Heart right ventricle (tissue), 16 donors: ENCODE measurements around the gene SLC25A36. TPM values are rescaled to one million over a fixed set of nuclear protein-coding genes. Genes with fewer than 3 reads are reported as not detected.

Experiments
- ATAC-seq, 8 donors: fragments of 200-7000 bp; cut with Tn5 transposase; one replicate each; pipeline ENCODE4 v1.9.1; 2020; ENCODE audit warnings: mild to moderate bottlenecking in 8 of 8, moderate library complexity in 8 of 8, moderate number of reproducible peaks in 1 of 8
- DNase-seq, 2 donors: peaks; one replicate each; pipeline ENCODE4 v3.0.0-alpha.2; 2020
- H3K27ac ChIP-seq, 10 donors: fragments of 200-600 bp; sonication (generic) in 2 of 10; one replicate each; pipeline versions ENCODE4 v1.5.0 to v1.8.0; 2020 to 2022; ENCODE audit warnings: mild to moderate bottlenecking in 3 of 10
- H3K27me3 ChIP-seq, 7 donors: fragments of 200-600 bp; one replicate each; pipeline ENCODE4 v1.8.0; 2021 to 2022; ENCODE audit warnings: mild to moderate bottlenecking in 2 of 7
- H3K36me3 ChIP-seq, 9 donors: fragments of 200-600 bp; sonication (generic) in 1 of 9; one replicate each; pipeline versions ENCODE4 v1.5.0 to v1.8.0; 2020 to 2022; ENCODE audit warnings: mild to moderate bottlenecking in 2 of 9
- H3K4me1 ChIP-seq, 9 donors: fragments of 200-600 bp; sonication (generic) in 1 of 9; one replicate each; pipeline versions ENCODE4 v1.5.0 to v1.8.0; 2020 to 2022; ENCODE audit warnings: mild to moderate bottlenecking in 4 of 9
- H3K4me3 ChIP-seq, 10 donors: fragments of 200-600 bp; sonication (generic) in 2 of 10; one replicate each; pipeline versions ENCODE4 v1.5.0 to v1.8.0; 2020 to 2022; ENCODE audit warnings: mild to moderate bottlenecking in 7 of 10, moderate library complexity in 2 of 10
- H3K9me3 ChIP-seq, 11 donors: fragments of 200-600 bp in 10 of 11; sonication (generic) in 2 of 11; one replicate each; pipeline versions ENCODE4 v1.5.0 to v1.8.0; 2013 to 2022; ENCODE audit warnings: mild to moderate bottlenecking in 2 of 11, control low read depth in 1 of 11, moderate library complexity in 1 of 11
- CTCF ChIP-seq, 9 donors: fragments of 200-600 bp; sonication (generic) in 2 of 9; IDR thresholded peaks; one replicate each; pipeline versions ENCODE4 v1.5.0 to v1.8.0; 2021 to 2022; ENCODE audit warnings: antibody characterized with exemption in 9 of 9, mild to moderate bottlenecking in 5 of 9, moderate library complexity in 1 of 9
- WGBS, 2 donors: extraction: QIAGEN DNeasy Blood & Tissue Kit; methylation state at CpG; one replicate each; pipeline ENCODE4 v1.1.7; 2013; ENCODE audit warnings: inconsistent platforms in 1 of 2; 5-methylcytosine and 5-hydroxymethylcytosine counted together
- intact Hi-C, 10 donors: fragments of 100-400 bp; cut with DNase I; formaldehyde crosslinking; loops; one replicate each; pipeline versions ENCODE4 v1.11.1 to v1.14.2; 2022
- long read RNA-seq, 3 donors: library from polyadenylated mRNA; unstranded; transcript quantifications; one replicate each; pipeline ENCODE4 v2.0.0, GENCODE V29; 2020 to 2021
- polyA plus RNA-seq, 2 donors: library from polyadenylated mRNA; stranded (reverse); fragments of 200-250 nt; gene quantifications; one replicate each; pipeline ENCODE4 v1.2.3, GENCODE V29; 2013
- total RNA-seq, 10 donors: library from RNA; stranded (reverse); fragmentation: NEBNext Ultra II Directional in 3 of 10; extraction: Animal tissue kit (Norgen Biotek cat#: 25700) in 3 of 10; gene quantifications; one replicate each; pipeline versions ENCODE4 v1.2.1 to v1.2.4, GENCODE V29; 2021 to 2023
- donor health status: Arrhythmogenic right ventricular cardiomyopathy.
- donor health status: ischemic (EF 13 %, LVEDD 7.1; RV severe dilation, severe dysfunction).
- donor health status: healthy with polysubstance abuse.
- donor health status: DM: no; HTN: yes; CAD: no.
- donor health status: DM: no; HTN: no; CAD: no.
- donor health status: ischemic (EF 25% LVEDD 6.9; RV normal size, moderate dysfunction).
- donor health status: ischemic (EF 25% LVEDD 5.7; RV mildly dilated, moderate dysfunction).
- donor health status: healthy.
- donor health status: DM: yes; HTN: yes; CAD: no.
- donor health status: Ischemic cardiomyopathy.
- donor health status: ischemic (EF 35%, LVEDD 5.7; RV mildly dilated, moderate dysfunction).
- donor health status: nonischemic (EF 11% LVEDD 7.7; RV severe dilation, severe dysfunction).
- donor health status: DM: yes; HTN: yes; CAD: no.
- donor health status: PGD.
- donor health status: ischemic (EF 29% LVEDD 5.4; RV normal size, mild dysfunction).
- donor health status: nonischemic (EF 23%, LVEDD 6.1; RV moderate dilation, normal function).

The SLC25A36 gene
- 10 to 100 TPM; 42.0 to 94.2 (median 59.2) TPM for total RNA-seq
- polyA plus RNA-seq = 10 to 100 TPM; 20.4 to 99.1 TPM
- long read RNA-seq, donor 1, transcript SLC25A36-201 (7 exons, 1,301 nt) = major isoform, 26 of 136 reads
- long read RNA-seq, donor 1, partial matches to known transcripts = 3 of 136 reads
- long read RNA-seq, donor 1, other reads (novel, unspliced or antisense) = 102 of 136 reads
- long read RNA-seq, donor 2, full-length matches to known transcripts = 26 of 88 reads
- long read RNA-seq, donor 2, partial matches to known transcripts = 8 of 88 reads
- long read RNA-seq, donor 2, other reads (novel, unspliced or antisense) = 54 of 88 reads
- long read RNA-seq, donor 3, full-length matches to known transcripts = 32 of 126 reads
- long read RNA-seq, donor 3, partial matches to known transcripts = 7 of 126 reads
- long read RNA-seq, donor 3, other reads (novel, unspliced or antisense) = 87 of 126 reads

DNA sequence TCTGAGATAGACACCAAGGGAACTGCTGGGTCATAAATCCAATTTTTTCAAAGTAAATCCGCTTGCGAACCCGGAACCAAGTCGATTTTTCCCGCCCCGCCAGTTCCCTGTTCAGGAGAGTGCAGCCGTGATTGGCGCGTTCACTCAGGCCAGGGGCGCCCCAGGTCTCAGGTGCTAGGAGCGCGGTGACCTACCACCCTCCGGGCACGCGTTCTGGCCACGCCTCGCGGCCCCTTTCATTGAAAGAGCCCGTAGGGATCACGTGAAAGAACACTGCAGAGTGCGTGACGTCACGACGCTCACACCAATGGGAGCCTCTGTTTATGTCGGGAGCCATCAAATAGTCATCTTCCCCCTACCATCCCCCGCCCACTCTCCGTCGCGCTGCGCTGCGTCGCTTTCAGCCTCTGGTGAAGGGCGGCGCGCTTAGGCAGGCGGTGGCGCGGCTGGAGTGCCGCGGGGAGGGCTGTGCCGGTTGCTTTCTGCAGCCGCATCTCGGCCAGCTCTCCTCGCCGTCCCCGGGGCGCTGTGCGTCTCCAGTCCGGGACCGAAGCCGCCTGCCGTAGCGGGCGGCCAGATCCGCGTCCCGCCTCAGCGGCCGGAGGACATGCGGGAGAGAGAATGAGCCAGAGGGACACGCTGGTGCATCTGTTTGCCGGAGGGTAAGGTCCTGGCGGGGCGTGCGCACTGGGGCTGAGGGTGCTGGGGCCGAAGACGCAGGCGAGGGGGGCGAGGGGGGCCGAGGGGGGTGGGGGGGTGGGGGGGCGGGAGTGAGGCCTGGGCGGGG, at the start of gene SLC25A36:
SLC25A36 (plus strand) TSS at position 403 of the 787 bp plus-strand sequence; CDS start at position 622, 219 bp downstream.
- WGBS, 2 donors = 0 to 1% methylated on average over 68 to 70 of the region's 72 CpGs
- intact Hi-C loops = loop anchor here in 1 of 10 donors (2.0 kb wide), 1 partner anchor 17 kb away; no protein-coding TSS in a partner anchor
- TF ChIP-seq CTCF (IDR thresholded peaks at IDR 0.05) = peak in 2 of 9 donors; percentile 17 to 37
- Histone ChIP-seq H3K9me3 (peaks cover 0 to 5% (median 0%) of the 10 kb centered on the region in 11 donors), H3K36me3 (no peaks in the 10 kb centered on the region), H3K27ac (peak within 1 kb of the TSS; percentile 92 to 99 (median 97)), H3K4me3 (peak within 1 kb of the TSS; percentile 73 to 96 (median 88)), H3K4me1 (peaks cover 5 to 44% (median 32%) of the 10 kb centered on the region in 9 donors), H3K27me3 (no peaks in the 10 kb centered on the region)
- DNase-seq = peak; percentile 96 to 98
- peak; percentile 99 for ATAC-seq

GRCh38 chr3:140896997-140897396, 44.6 kb upstream of the SLC25A36 start:
- TF ChIP-seq CTCF (IDR thresholded peaks at IDR 0.05) = no peak
- peaks cover 0 to 4% (median 0%) of the 10 kb centered on the region in 11 donors for H3K9me3 ChIP-seq
- intact Hi-C loops = loop anchor here in 8 of 10 donors (5.0 to 10.0 kb wide), 6 partner anchors 75 to 298 kb away; no protein-coding TSS in a partner anchor

GRCh38 chr3:140898340-140899180, 43.1 kb upstream of the SLC25A36 start:
- peaks cover 0 to 4% (median 0%) of the 10 kb centered on the region in 11 donors for H3K9me3 ChIP-seq
- peaks cover 0 to 8% (median 0%) of the 10 kb centered on the region in 7 donors for H3K27me3 ChIP-seq
- ATAC-seq = peak in 4 of 8 donors; percentile 23 to 65 (median 44)
- no peak overlapping the region for H3K27ac ChIP-seq
- H3K36me3 ChIP-seq = no peaks in the 10 kb centered on the region
- 39 to 50% methylated on average over 3 of the region's 3 CpGs for WGBS, 2 donors
- TF ChIP-seq CTCF (IDR thresholded peaks at IDR 0.05) = peak; percentile 17 to 68 (median 55)
- H3K4me1 ChIP-seq = peaks cover 0 to 3% (median 0%) of the 10 kb centered on the region in 9 donors
- H3K4me3 ChIP-seq = no peak overlapping the region
- intact Hi-C loops = loop anchor here in 8 of 10 donors (2.0 to 10.0 kb wide), 7 partner anchors 74 to 296 kb away; no protein-coding TSS in a partner anchor
- DNase-seq = no peak

More at GRCh38 chr3:140896997-140897396, 44.6 kb upstream of the SLC25A36 start:
- H3K4me3 ChIP-seq = no peak overlapping the region
- no peak for ATAC-seq
- H3K36me3 ChIP-seq = no peaks in the 10 kb centered on the region
- DNase-seq = no peak
- WGBS, 2 donors = 73 to 81% methylated on average over 3 of the region's 3 CpGs
- H3K27ac ChIP-seq = no peak overlapping the region
- H3K27me3 ChIP-seq = peaks cover 0 to 8% (median 0%) of the 10 kb centered on the region in 7 donors
- peaks cover 0 to 3% (median 0%) of the 10 kb centered on the region in 9 donors for H3K4me1 ChIP-seq
